GM18951 (cell line): ENCODE data around the gene PHETA1.
"Not testable (repeated sequence)": the region's sequence is repeated elsewhere in the genome, so short reads cannot be mapped to it uniquely, and the experiment has no call there.

Experiments
- POLR2A ChIP-seq: IDR thresholded peaks from 4 replicates; pipeline ENCODE4 v1.6.1; 2011; ENCODE audit warnings: mild to moderate bottlenecking; ENCODE audit not compliant: insufficient read length, insufficient read depth; ENCODE audit errors: extremely low read depth
- in situ Hi-C: fragments of 300-500 bp; cut with MboI; formaldehyde crosslinking; loops from one replicate; pipeline ENCODE4 v1.12.0; 2022; ENCODE audit warnings: low sequenced_read_pairs, mixed read lengths, inconsistent platforms; ENCODE audit not compliant: unreplicated experiment

PHETA1 gene

GRCh38 chr12:111398530-111398929, 29.6 kb upstream of the PHETA1 start:
- TF ChIP-seq POLR2A = no peak
- in situ Hi-C loops = loop anchor here (5.0 kb wide), 1 partner anchor 49 kb away; no protein-coding TSS in a partner anchor

DNA sequence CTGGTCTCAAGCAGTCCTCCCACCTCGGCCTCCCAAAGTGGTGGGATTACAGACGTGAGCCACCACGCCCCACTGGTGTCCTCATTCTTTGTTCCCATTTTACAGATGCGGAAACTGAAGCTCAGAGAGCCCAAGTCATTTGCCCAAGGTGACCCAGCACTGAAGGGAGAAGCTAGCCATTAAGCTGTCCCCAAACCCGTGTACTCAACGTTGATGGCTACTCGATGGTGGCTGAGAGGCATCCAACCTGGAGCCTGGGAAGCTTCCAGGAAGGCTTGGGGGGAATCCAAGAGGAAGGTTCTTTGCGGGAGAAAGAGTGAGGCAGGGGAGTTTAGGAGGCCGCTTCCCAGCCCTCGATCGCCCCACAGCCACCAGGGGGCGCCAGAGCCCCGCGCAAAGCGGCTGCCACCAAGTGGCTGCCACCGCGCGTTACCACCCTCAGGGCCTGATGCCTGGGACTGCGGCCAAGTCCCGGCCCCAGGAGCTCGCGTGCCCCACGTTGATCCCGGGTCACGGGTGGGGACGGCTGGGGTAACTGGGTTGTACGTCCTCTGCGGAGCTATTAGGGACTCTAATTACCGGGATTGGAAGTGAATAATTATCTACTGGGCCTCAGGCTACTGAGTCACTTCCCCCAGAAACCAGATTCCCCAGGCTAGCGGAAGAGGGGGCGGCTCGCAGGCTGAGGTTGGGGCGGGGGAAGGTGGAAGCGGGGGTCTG, 28.0 kb upstream of the PHETA1 start:
- in situ Hi-C loops = loop anchor here (5.0 kb wide), 1 partner anchor 50 kb away; no protein-coding TSS in a partner anchor
- TF ChIP-seq POLR2A = no peak

DNA sequence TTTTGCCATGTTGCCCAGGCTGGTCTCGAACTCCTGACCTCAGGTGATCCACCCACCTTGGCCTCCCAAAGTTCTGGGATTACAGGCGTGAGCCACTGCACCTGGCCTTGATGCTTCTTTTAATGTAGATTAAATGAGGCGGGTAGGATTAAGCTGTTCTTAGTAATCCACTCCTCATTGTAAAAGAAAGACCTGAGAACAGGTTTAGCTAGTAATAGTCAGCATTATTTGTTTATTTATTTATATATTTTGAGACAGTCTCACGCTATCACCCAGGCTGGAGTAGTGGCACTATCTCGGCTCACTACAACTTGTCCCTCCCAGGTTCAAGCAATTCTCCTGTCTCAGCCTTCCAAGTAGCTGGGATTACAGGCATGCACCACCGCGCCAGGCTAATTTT, 27.4 kb upstream of the PHETA1 start:
- in situ Hi-C loops = loop anchor here (5.0 kb wide), 1 partner anchor 51 kb away; no protein-coding TSS in a partner anchor

DNA sequence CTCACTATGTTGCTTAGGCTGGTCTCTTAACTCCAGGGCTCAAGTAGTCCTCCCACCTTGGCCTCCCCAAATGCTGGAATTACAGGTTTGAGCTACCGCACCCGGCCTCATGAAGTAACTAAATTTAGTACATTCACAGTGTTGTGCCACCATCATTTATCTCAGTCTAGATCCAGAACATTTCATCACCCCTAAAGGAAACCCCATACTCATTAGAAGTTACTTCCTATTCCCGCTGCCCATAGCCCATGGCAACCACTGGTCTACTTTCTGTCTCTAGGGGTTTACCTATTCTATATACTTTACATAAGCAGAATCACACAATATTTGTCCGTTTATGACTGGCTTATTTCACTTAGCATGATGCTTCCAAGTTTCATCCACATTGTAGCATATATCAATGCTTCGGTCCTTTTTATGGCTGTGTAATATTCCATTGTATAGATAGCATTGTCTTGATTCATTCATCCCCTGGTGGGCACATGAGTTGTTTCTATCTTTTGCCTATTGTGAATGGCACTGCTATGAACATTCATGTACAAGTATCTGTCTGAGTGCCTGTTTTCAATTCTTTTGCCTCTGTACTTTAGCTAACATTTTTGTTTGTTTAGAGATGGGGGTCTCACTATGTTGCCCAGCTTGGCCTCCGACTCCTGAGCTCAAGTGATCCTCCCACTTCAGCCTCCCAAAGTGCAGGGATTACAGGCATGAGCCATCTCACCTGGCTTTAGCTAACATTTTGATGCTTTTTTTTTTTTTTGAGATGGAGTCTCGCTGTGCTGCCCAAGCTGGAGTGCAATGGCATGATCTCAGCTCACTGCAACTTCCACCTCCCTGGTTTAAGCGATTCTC, 26.7 kb upstream of the PHETA1 start:
- TF ChIP-seq POLR2A = no peak
- in situ Hi-C loops = loop anchor here (5.0 kb wide), 1 partner anchor 52 kb away; no protein-coding TSS in a partner anchor

GRCh38 chr12:111394480-111394879, 25.6 kb upstream of the PHETA1 start:
- TF ChIP-seq POLR2A = no peak
- in situ Hi-C loops = no loop called here

DNA sequence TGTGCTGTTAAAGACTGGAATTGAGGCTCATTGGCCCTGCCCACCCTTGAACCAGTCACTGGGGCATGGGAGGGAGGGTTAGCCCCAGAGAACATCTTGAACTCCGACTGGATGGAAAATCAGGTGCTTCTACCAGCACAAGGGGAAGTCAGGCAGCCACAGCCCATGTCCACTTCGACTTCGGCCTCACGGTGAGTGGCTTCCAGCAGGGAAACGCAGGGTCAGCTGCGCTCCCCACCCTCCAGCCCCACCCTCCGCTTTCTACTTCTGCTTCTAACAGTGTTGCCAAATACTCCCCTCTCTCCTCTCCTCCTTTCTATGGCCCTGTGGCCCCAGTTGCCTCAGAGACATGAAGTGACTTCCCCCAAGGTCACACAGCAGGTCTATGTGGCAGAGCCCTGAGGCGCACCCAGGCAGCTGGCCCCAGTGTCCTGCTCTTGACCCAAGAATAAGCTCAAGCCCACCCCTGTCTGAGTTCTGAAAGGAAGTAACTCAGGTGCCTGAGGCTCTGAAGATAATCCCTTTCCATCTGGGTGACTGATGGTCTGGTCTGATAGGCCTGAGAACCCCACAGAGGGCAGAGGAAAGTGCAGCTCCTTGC, 24.9 kb upstream of the PHETA1 start:
- in situ Hi-C loops = no loop called here
- TF ChIP-seq POLR2A = no peak

- in situ Hi-C loops = no loop called here
- no peak for TF ChIP-seq POLR2A
Measured at GRCh38 chr12:111390910-111391309, 22.0 kb upstream of the PHETA1 start.

DNA sequence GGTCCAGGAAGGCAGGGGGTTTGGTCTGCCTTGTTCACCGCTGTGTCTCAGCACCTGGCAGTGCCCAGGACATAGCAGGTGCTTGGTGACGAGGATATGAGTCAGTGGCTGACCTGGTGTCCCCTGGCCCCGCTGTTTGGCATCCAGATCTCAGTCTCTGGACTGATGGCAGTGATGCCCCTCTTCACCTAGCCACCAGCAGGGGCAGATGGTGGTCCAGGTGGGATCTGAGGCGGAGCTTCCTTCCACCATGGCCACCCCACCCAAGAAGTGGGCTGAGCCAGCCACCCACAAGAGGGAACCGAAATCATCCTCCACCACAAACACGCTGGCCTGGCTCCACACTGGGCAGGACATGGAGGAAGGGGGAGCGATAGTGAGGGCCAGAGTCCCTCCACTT, 20.7 kb upstream of the PHETA1 start:
- in situ Hi-C loops = no loop called here
- TF ChIP-seq POLR2A = no peak

DNA sequence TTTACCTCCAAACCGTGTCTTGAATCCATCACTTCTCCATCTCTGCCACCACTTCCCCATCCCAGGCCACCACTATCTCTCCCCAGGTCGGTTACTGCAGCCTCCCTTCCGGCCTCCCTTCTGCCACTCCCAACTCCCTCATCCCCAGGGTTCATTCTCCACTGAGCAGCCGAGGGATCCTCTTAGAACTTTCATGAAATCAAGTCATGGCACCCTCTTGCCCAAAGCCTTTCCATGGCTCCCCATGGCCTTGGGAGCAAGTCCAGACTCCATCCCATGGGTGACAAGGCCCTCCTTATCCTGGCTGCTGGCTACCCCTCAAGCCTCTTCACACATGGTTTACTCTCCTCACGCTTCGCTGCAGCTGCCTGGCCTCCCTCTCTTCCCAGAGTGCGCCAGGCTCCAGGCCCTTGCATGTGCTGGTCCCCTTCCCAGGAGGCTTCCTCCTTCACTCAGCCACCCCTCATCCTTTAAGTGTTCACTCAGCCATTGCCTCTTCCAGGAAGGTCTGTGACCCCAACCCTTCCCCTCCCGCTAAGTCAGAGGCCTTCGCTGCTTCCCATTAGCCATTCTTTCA, 18.9 kb upstream of the PHETA1 start:
- no peak for TF ChIP-seq POLR2A
- in situ Hi-C loops = no loop called here

GRCh38 chr12:111386885-111387284, 18.0 kb upstream of the PHETA1 start:
- no peak for TF ChIP-seq POLR2A
- in situ Hi-C loops = no loop called here

GRCh38 chr12:111384596-111384995, 15.7 kb upstream of the PHETA1 start:
- TF ChIP-seq POLR2A = no peak
- in situ Hi-C loops = no loop called here

GRCh38 chr12:111379942-111380554, 11.2 kb upstream of the PHETA1 start:
- in situ Hi-C loops = no loop called here
- TF ChIP-seq POLR2A = no peak

DNA sequence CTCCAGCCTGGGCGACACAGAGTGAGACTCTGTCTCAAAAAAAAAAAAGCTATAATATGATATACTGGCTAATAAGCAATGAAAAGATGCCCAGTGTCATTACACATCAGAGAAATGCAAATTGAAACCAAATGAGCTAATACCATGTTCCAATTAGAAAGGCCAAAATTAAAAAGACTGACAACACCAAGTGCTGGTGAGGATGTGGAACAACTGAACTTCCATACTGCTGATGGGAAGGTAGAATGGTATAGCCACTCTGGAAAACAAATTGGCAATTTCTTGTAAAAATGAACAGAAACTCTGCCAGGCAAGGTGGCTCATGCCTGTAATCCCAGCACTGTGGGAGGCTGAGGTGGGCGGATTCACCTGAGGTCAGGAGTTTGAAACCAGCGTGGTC, 8.5 kb upstream of the PHETA1 start:
- no peak for TF ChIP-seq POLR2A
- in situ Hi-C loops = no loop called here

DNA sequence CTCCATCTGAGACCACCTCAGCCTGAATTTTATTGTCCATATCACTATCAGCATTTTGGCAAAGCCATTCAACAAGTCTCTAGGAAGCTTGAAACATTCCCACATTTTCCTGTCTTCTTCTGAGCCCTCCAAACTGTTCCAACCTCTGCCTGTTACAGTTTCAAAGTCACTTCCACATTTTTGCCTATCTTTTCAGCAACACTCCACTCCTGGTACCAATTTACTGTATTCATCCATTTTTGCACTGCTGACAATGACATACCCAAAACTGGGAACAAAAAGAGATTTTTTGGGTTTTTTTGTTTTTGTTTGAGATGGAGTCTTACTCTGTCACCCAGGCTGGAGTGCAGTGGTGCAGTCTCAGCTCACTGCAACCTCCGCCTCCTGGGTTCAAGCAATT, 4.3 kb upstream of the PHETA1 start:
- in situ Hi-C loops = not testable (repeated sequence)
